Sigmoid colon (tissue), 7 donors: ENCODE measurements around the gene STX4. TPM values are rescaled to one million over a fixed set of nuclear protein-coding genes. Genes with fewer than 3 reads are reported as not detected.

ENCODE experiments used
- DNase-seq: peaks from one replicate; pipeline ENCODE4 v3.0.0-alpha.2; 2019
- H3K27ac ChIP-seq, 4 donors: fragments of 200-600 bp; sonication (generic); one replicate each; pipeline ENCODE4 v1.5.1; 2016 to 2019; ENCODE audit warnings: mild to moderate bottlenecking in 1 of 4
- H3K27me3 ChIP-seq, 3 donors: fragments of 200-600 bp; sonication (generic); one replicate each; pipeline ENCODE4 v1.5.1; 2019; ENCODE audit warnings: mild to moderate bottlenecking in 1 of 3
- H3K36me3 ChIP-seq, 4 donors: fragments of 200-600 bp; sonication (generic); one replicate each; pipeline ENCODE4 v1.5.1; 2016 to 2019
- H3K4me1 ChIP-seq, 4 donors: fragments of 200-600 bp; sonication (generic); one replicate each; pipeline ENCODE4 v1.5.1; 2017 to 2019
- H3K4me3 ChIP-seq, 4 donors: fragments of 200-600 bp; sonication (generic); one replicate each; pipeline ENCODE4 v1.5.1; 2017 to 2019; ENCODE audit warnings: mild to moderate bottlenecking in 2 of 4, moderate library complexity in 1 of 4
- H3K9me3 ChIP-seq, 4 donors: fragments of 200-600 bp in 3 of 4; sonication (generic) in 3 of 4; one replicate each; pipeline versions ENCODE4 v1.5.1 to v1.6.1; 2013 to 2019
- CTCF ChIP-seq, 4 experiments: fragments of 450-650 bp in 3 of 4; fragments of 200-600 bp in 1 of 4; IDR thresholded peaks; one replicate each; pipeline ENCODE4 v1.5.1; 2016 to 2019; ENCODE audit warnings: antibody characterized with exemption in 4 of 4, mild to moderate bottlenecking in 3 of 4, moderate library complexity in 2 of 4
- EP300 ChIP-seq, 4 donors: sonication (generic); formaldehyde crosslinking; IDR thresholded peaks; one replicate each; pipeline ENCODE4 v1.6.1; 2017; ENCODE audit warnings: antibody characterized with exemption in 4 of 4
- POLR2A ChIP-seq, 2 donors: fragments of 450-650 bp; IDR thresholded peaks; one replicate each; pipeline ENCODE4 v1.6.1; 2016; ENCODE audit warnings: antibody characterized with exemption in 2 of 2, mild to moderate bottlenecking in 2 of 2, moderate library complexity in 2 of 2
- POLR2AphosphoS5 ChIP-seq, 4 donors: sonication (generic); formaldehyde crosslinking; IDR thresholded peaks; one replicate each; pipeline ENCODE4 v1.6.1; 2017; ENCODE audit warnings: antibody characterized with exemption in 4 of 4
- WGBS, 2 donors: extraction: QIAGEN DNeasy Blood & Tissue Kit; methylation state at CpG; one replicate each; pipeline ENCODE4 v1.1.7; 2013; 5-methylcytosine and 5-hydroxymethylcytosine counted together
- intact Hi-C: fragments of 100-400 bp; cut with DNase I; formaldehyde crosslinking; loops from one replicate; pipeline ENCODE4 v1.15.1; 2023
- polyA plus RNA-seq, 3 donors: library from polyadenylated mRNA; stranded (reverse); fragments of 200-250 nt; gene quantifications; one replicate each; pipeline ENCODE4 v1.2.3, GENCODE V29; 2013
- total RNA-seq, 4 donors: library from RNA; depleted of rRNA; stranded (reverse); fragments of >200 nt; gene quantifications; one replicate each; pipeline ENCODE4 v1.1.0, GENCODE V29; 2016
- donor health status: healthy with polysubstance abuse.
- donor health status: Bipolar disorder and iron deficiency.
- donor health status: healthy.

STX4 gene
- total and polyA plus RNA-seq, 7 donors, result 23.9 to 76.3 (median 47.2) TPM

- intact Hi-C loops, result no loop called here
- DNase-seq, result no peak
- H3K27ac ChIP-seq, result no peak overlapping the region
- no peaks in the 10 kb centered on the region for H3K9me3 ChIP-seq
- H3K4me1 ChIP-seq, result no peaks in the 10 kb centered on the region
- H3K27me3 ChIP-seq, result no peaks in the 10 kb centered on the region
- H3K36me3 ChIP-seq, result peaks cover 12 to 83% (median 21%) of the 10 kb centered on the region in 4 donors
- WGBS, 2 donors, result 79 to 85% methylated on average over 8 of the region's 8 CpGs
- TF ChIP-seq POLR2A (IDR thresholded peaks at IDR 0.05), result no peak
- TF ChIP-seq POLR2AphosphoS5 (IDR thresholded peaks at IDR 0.05), result no peak
- TF ChIP-seq EP300 (IDR thresholded peaks at IDR 0.05), result no peak
- no peak for TF ChIP-seq CTCF (IDR thresholded peaks at IDR 0.05)
- no peak overlapping the region for H3K4me3 ChIP-seq
Observed at GRCh38 chr16:31085411-31085810, 52.1 kb downstream of the STX4 start.

- no peaks in the 10 kb centered on the region for H3K4me1 ChIP-seq
- intact Hi-C loops, result no loop called here
- no peak overlapping the region for H3K4me3 ChIP-seq
- TF ChIP-seq POLR2AphosphoS5 (IDR thresholded peaks at IDR 0.05) (no peak), CTCF (IDR thresholded peaks at IDR 0.05) (no peak), EP300 (IDR thresholded peaks at IDR 0.05) (no peak), POLR2A (IDR thresholded peaks at IDR 0.05) (no peak)
- no peaks in the 10 kb centered on the region for H3K27me3 ChIP-seq
- no peak overlapping the region for H3K27ac ChIP-seq
- WGBS, 2 donors, result 90 to 91% methylated on average over 18 of the region's 18 CpGs
- no peak for DNase-seq
- H3K9me3 ChIP-seq, result no peaks in the 10 kb centered on the region
- peaks cover 12 to 83% (median 18%) of the 10 kb centered on the region in 4 donors for H3K36me3 ChIP-seq
Observed at GRCh38 chr16:31085873-31086628, 52.7 kb downstream of the STX4 start.

- Histone ChIP-seq H3K27ac (no peak overlapping the region), H3K36me3 (peaks cover 7 to 83% (median 19%) of the 10 kb centered on the region in 4 donors), H3K27me3 (no peaks in the 10 kb centered on the region), H3K4me1 (no peaks in the 10 kb centered on the region), H3K4me3 (no peak overlapping the region), H3K9me3 (no peaks in the 10 kb centered on the region)
- WGBS, 2 donors, result 92% methylated on average over 6 of the region's 6 CpGs
- DNase-seq, result no peak
- intact Hi-C loops, result no loop called here
- no peak for TF ChIP-seq CTCF (IDR thresholded peaks at IDR 0.05)
- no peak for TF ChIP-seq POLR2AphosphoS5 (IDR thresholded peaks at IDR 0.05)
Observed at GRCh38 chr16:31086629-31086906, 53.2 kb downstream of the STX4 start.

GRCh38 chr16:31087481-31087880 is 54.1 kb downstream of the STX4 start:
- WGBS, 2 donors, result 93 to 94% methylated on average over 8 of the region's 8 CpGs

More at GRCh38 chr16:31087481-31087880, 54.1 kb downstream of the STX4 start:
- peaks cover 7 to 75% (median 17%) of the 10 kb centered on the region in 4 donors for H3K36me3 ChIP-seq
- no peak for DNase-seq
- H3K27ac ChIP-seq, result no peak overlapping the region
- peaks cover 0 to 2% (median 0%) of the 10 kb centered on the region in 4 donors for H3K4me1 ChIP-seq
- no peak overlapping the region for H3K4me3 ChIP-seq
- no peaks in the 10 kb centered on the region for H3K27me3 ChIP-seq
- H3K9me3 ChIP-seq, result no peaks in the 10 kb centered on the region
- intact Hi-C loops, result no loop called here
- TF ChIP-seq EP300 (IDR thresholded peaks at IDR 0.05), result no peak
- TF ChIP-seq POLR2AphosphoS5 (IDR thresholded peaks at IDR 0.05), result no peak
- TF ChIP-seq CTCF (IDR thresholded peaks at IDR 0.05), result no peak
- TF ChIP-seq POLR2A (IDR thresholded peaks at IDR 0.05), result no peak
